Activated CD4-positive, alpha-beta memory T cell treated with anti-CD3 and anti-CD28 coated beads, Interleukin-2, amount 10 ng/mL, durations not matched to agents 7 days and 5 days (primary cell): ENCODE results near the gene SMIM9. TPM values are rescaled to one million over a fixed set of nuclear protein-coding genes. Genes with fewer than 3 reads are reported as not detected.
"Not testable (repeated sequence)": the region's sequence is repeated elsewhere in the genome, so short reads cannot be mapped to it uniquely, and the experiment has no call there.

Source experiments
- CTCF ChIA-PET: fragments of 350-600 bp; sonication (Branson Sonifier 250); formaldehyde crosslinking; loops from one replicate; lab custom pipeline; 2021; ENCODE audit warnings: antibody characterized with exemption, inconsistent platforms; lab: Charles Lee
- POLR2A ChIA-PET: fragments of 350-600 bp; sonication (Branson Sonifier 250); formaldehyde crosslinking; loops from one replicate; lab custom pipeline; 2021; ENCODE audit warnings: antibody characterized with exemption; lab: Charles Lee
- DNase-seq: peaks from one replicate; pipeline ENCODE4 v3.0.0-alpha.2; 2020
- H3K27ac Mint-ChIP-seq: one replicate; pipeline ENCODE4 v1.8.0; 2021; ENCODE audit warnings: mild to moderate bottlenecking, mixed read lengths
- H3K27me3 Mint-ChIP-seq: one replicate; pipeline ENCODE4 v1.8.0; 2021; ENCODE audit warnings: mixed read lengths
- H3K36me3 Mint-ChIP-seq: one replicate; pipeline ENCODE4 v1.8.0; 2021; ENCODE audit warnings: low read depth, mixed read lengths
- H3K4me1 Mint-ChIP-seq: one replicate; pipeline ENCODE4 v1.8.0; 2021; ENCODE audit warnings: mixed read lengths
- H3K4me3 Mint-ChIP-seq: one replicate; pipeline ENCODE4 v1.8.0; 2021; ENCODE audit warnings: mild to moderate bottlenecking, mixed read lengths
- H3K9me3 Mint-ChIP-seq: one replicate; pipeline ENCODE4 v1.8.0; 2021; ENCODE audit warnings: mixed read lengths
- total RNA-seq, 2 experiments: library from RNA; stranded (reverse); gene quantifications; one replicate each; pipeline ENCODE4 v1.2.3, GENCODE V29; 2021

Gene SMIM9
- not detected for total RNA-seq

DNA sequence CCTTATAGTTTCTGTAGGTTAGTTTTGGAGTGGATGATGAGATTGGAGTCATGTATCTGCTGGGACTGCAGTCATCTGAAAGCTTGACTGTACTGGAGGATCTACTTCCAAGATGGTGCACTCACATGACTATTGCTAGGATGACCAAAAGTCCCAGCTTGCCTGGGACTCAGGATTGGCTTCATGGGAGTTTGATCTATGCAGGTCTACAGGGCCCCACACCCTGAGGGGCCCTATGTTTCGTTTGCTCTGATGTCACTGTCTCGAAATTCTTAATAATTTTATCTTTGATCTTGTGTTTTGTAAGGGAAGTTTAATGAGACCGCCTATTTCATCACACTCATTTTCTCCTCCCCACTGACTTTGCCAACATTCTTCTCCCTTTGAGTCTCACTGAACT, at the start of gene SMIM9:
Gene SMIM9 (minus strand): TSS at position 101 of the 400 bp plus-strand sequence. CDS start 3,806 bp downstream, outside the sequence.
- Mint-ChIP-seq H3K9me3 (no peaks in the 10 kb centered on the region), H3K4me1 (peaks cover 6% of the 10 kb centered on the region), H3K36me3 (no peaks in the 10 kb centered on the region), H3K27me3 (no peaks in the 10 kb centered on the region), H3K4me3 (no peak within 1 kb of the TSS), H3K27ac (no peak within 1 kb of the TSS)
- DNase-seq, result no peak
- ChIA-PET POLR2A (interaction anchor here (1.4 kb wide), 1 partner anchor 72 kb away, joined by 4 read pairs; the partner anchor contains the start of gene DKC1), CTCF (interaction anchor here (1.2 to 2.5 kb wide), 2 partner anchors 30 to 86 kb away, joined by 5 to 9 read pairs; partner anchors contain the start of gene MPP1)

DNA sequence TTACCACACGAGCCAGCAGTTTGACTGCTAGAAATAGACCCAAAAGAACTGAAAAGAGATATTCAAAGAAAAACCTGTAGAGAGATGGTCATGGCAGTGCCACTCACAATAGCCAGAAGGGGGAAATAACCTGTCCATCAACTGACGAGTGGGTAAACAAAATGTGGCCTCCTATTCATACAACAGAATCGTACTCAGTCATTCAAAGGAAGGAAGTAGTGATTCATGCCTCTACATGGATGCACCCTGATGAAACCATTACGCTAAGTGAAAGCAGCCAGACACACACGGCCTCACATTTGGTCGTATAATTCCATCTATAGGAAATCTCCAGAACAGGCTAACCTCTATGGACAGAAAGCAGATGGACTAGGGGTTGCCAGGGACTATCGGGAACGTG, 49.6 kb upstream of the SMIM9 start:
- DNase-seq, POLR2A ChIA-PET, H3K36me3 Mint-ChIP-seq, H3K9me3 Mint-ChIP-seq, H3K4me1 Mint-ChIP-seq, CTCF ChIA-PET, H3K27me3 Mint-ChIP-seq, H3K4me3 Mint-ChIP-seq, H3K27ac Mint-ChIP-seq: not testable (repeated sequence)

GRCh38 chrX:154873329-154873728, 38.9 kb upstream of the SMIM9 start:
- Mint-ChIP-seq H3K4me1 (no peaks in the 10 kb centered on the region), H3K4me3 (no peak overlapping the region), H3K36me3 (peaks cover 13% of the 10 kb centered on the region), H3K9me3 (peaks cover 9% of the 10 kb centered on the region), H3K27ac (no peak overlapping the region), H3K27me3 (peaks cover 2% of the 10 kb centered on the region)
- ChIA-PET CTCF (no interaction called here), POLR2A (no interaction called here)
- no peak for DNase-seq

- H3K27ac Mint-ChIP-seq, H3K4me1 Mint-ChIP-seq, H3K4me3 Mint-ChIP-seq, DNase-seq, CTCF ChIA-PET, POLR2A ChIA-PET, H3K27me3 Mint-ChIP-seq: not testable (repeated sequence)
- peaks cover 19% of the 10 kb centered on the region for H3K36me3 Mint-ChIP-seq
- peaks cover 12% of the 10 kb centered on the region for H3K9me3 Mint-ChIP-seq
Observed at GRCh38 chrX:154868522-154868921, 34.1 kb upstream of the SMIM9 start.

- CTCF ChIA-PET, result no interaction called here
- H3K4me3 Mint-ChIP-seq, result no peak overlapping the region
Observed at GRCh38 chrX:154855256-154855655, 20.8 kb upstream of the SMIM9 start.

DNA sequence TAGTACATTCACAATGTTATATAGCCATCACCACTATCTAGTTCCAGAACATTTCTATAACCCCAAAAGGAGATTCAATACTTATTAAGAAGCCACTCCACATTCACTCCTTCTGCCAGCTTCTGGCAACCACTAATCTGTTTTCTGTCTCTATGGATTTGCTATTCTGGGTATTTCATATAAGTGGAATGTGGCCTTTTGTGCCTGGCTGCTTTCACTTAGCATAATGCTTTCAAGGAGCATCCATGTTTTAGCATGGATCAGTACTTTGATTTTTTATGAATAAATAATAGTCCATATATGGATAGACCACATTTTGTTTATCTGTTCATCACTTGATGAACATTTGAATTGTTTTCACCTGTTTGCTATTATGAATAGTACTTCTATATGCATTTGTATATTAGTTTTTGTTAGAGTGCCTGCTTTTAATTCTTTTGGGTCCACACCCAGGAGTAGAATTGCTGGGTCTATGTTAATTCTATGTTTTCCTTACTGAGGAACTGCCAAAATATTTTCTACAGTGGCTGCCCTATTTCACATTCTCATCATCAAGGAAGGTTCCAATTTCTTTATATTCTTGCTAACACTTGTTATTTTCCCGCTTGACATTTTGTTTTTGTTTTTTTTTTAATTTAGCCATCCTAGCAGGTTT, 16.6 kb upstream of the SMIM9 start:
- H3K36me3 Mint-ChIP-seq, result peaks cover 6% of the 10 kb centered on the region
- no peak overlapping the region for H3K27ac Mint-ChIP-seq
- DNase-seq, result no peak
- CTCF ChIA-PET, result no interaction called here
- H3K27me3 Mint-ChIP-seq, result peaks cover 1% of the 10 kb centered on the region
- POLR2A ChIA-PET, result no interaction called here
- no peaks in the 10 kb centered on the region for H3K4me1 Mint-ChIP-seq
- no peaks in the 10 kb centered on the region for H3K9me3 Mint-ChIP-seq
- H3K4me3 Mint-ChIP-seq, result no peak overlapping the region

More at GRCh38 chrX:154855256-154855655, 20.8 kb upstream of the SMIM9 start:
- POLR2A ChIA-PET, result no interaction called here
- DNase-seq, result no peak
- Mint-ChIP-seq H3K27ac (no peak overlapping the region), H3K4me1 (no peaks in the 10 kb centered on the region), H3K36me3 (peaks cover 15% of the 10 kb centered on the region), H3K9me3 (no peaks in the 10 kb centered on the region), H3K27me3 (no peaks in the 10 kb centered on the region)

DNA sequence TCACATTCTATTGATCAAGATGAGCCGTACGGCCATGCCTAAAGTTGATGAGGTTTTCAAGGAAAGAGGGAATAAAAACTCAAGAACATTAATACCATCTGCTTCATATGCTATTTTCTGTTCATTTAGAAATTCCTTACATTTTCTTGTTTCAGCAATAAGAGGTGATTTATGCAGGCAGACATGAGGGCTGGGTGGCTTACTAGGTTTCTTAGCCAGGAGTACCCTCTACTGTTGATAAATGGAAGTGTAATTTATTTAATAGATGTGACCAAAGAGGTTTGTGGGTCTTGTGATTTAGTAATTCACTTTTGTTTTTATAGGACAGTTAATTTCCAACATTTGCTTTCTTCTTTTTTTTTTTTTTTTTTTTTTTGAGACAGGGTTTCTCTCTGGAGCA, 6.4 kb upstream of the SMIM9 start:
- Mint-ChIP-seq H3K27me3 (no peaks in the 10 kb centered on the region), H3K4me3 (no peak overlapping the region), H3K36me3 (no peaks in the 10 kb centered on the region), H3K4me1 (peaks cover 3% of the 10 kb centered on the region), H3K9me3 (no peaks in the 10 kb centered on the region), H3K27ac (no peak overlapping the region)
- ChIA-PET POLR2A (no interaction called here), CTCF (interaction anchor here (0.7 to 1.8 kb wide), 2 partner anchors 78 to 91 kb away, joined by 3 to 7 read pairs; partner anchors contain the start of gene GAB3)
- no peak for DNase-seq

- Mint-ChIP-seq H3K27ac (no peak overlapping the region), H3K4me1 (peaks cover 3% of the 10 kb centered on the region), H3K36me3 (no peaks in the 10 kb centered on the region), H3K27me3 (no peaks in the 10 kb centered on the region), H3K9me3 (no peaks in the 10 kb centered on the region), H3K4me3 (no peak overlapping the region)
- ChIA-PET POLR2A (no interaction called here), CTCF (no interaction called here)
- no peak for DNase-seq
Observed at GRCh38 chrX:154836163-154836562, 1.7 kb upstream of the SMIM9 start.

DNA sequence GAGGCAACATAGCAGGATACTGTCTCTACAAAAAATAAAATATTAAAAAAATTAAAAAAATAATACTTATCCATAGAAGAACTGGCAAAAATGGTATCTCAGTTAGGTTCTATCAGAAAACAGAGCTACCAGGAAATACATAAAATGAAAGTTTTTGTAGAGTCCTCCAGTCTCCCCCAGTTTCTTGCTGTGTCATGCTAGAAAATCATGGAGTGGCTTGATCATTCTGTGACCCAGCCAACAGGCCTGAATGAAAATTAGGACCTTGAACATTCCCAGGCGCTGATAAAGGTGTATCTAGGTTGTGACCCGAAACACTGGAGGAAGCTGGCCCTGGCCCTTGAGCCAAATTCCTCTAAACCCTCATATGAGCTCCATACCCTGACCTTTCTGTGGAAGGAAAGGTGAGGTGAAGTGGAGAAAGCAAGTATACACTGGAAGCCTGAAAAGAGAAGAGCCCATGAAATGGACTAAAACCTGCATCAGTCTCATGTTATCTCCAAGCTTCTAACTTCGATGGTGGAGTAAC, 652 bp downstream of the SMIM9 start:
- H3K9me3 Mint-ChIP-seq, result no peaks in the 10 kb centered on the region
- CTCF ChIA-PET, result interaction anchor here (1.2 to 2.5 kb wide), 2 partner anchors 29 to 85 kb away, joined by 5 to 9 read pairs; partner anchors contain the start of gene MPP1
- no peak overlapping the region for H3K27ac Mint-ChIP-seq
- no peak for DNase-seq
- no peak overlapping the region for H3K4me3 Mint-ChIP-seq
- H3K27me3 Mint-ChIP-seq, result no peaks in the 10 kb centered on the region
- POLR2A ChIA-PET, result interaction anchor here (1.4 kb wide), 1 partner anchor 72 kb away, joined by 4 read pairs; the partner anchor contains the start of gene DKC1
- peaks cover 7% of the 10 kb centered on the region for H3K4me1 Mint-ChIP-seq
- no peaks in the 10 kb centered on the region for H3K36me3 Mint-ChIP-seq

GRCh38 chrX:154829926-154830442, 4.5 kb downstream of the SMIM9 start:
- POLR2A ChIA-PET, result no interaction called here
- CTCF ChIA-PET, result no interaction called here
- no peak for DNase-seq
- Mint-ChIP-seq H3K4me3 (no peak overlapping the region), H3K27ac (no peak overlapping the region), H3K36me3 (no peaks in the 10 kb centered on the region), H3K9me3 (peaks cover 2% of the 10 kb centered on the region), H3K27me3 (no peaks in the 10 kb centered on the region), H3K4me1 (peaks cover 18% of the 10 kb centered on the region)

- Mint-ChIP-seq H3K36me3 (no peaks in the 10 kb centered on the region), H3K27ac (no peak overlapping the region), H3K9me3 (peaks cover 2% of the 10 kb centered on the region), H3K4me1 (peaks cover 18% of the 10 kb centered on the region), H3K27me3 (no peaks in the 10 kb centered on the region), H3K4me3 (no peak overlapping the region)
- POLR2A ChIA-PET, result no interaction called here
- no peak for DNase-seq
- CTCF ChIA-PET, result no interaction called here
Observed at GRCh38 chrX:154829134-154829533, 5.3 kb downstream of the SMIM9 start.

DNA sequence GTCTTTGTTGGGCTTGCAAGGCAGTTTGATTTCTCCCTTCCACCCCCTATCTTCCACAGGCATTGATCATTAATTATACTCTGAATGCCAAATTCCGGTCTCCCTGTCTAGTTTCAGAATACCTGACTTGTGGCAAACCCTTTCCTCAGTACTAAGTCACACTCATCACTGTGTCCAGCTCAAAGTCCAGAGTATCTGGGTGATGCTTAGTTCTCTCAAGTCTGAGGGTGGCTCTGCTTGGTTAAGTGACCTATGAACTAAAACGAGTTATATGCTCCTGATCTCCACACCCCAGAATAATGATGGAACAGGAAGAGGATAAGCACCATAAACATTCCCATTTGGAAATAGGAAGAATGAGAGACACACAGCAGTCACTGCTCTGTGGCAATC, 6.5 kb downstream of the SMIM9 start:
- ChIA-PET POLR2A (interaction anchor here (1.5 kb wide), 1 partner anchor 10 kb away, joined by 3 read pairs; no protein-coding TSS in a partner anchor), CTCF (no interaction called here)
- no peak for DNase-seq
- peaks cover 18% of the 10 kb centered on the region for H3K4me1 Mint-ChIP-seq
- H3K9me3 Mint-ChIP-seq, result peaks cover 2% of the 10 kb centered on the region
- no peaks in the 10 kb centered on the region for H3K27me3 Mint-ChIP-seq
- H3K4me3 Mint-ChIP-seq, result no peak overlapping the region
- H3K27ac Mint-ChIP-seq, result peak overlapping the region; percentile 67
- no peaks in the 10 kb centered on the region for H3K36me3 Mint-ChIP-seq

GRCh38 chrX:154827194-154828015, 7.1 kb downstream of the SMIM9 start:
- Mint-ChIP-seq H3K36me3 (no peaks in the 10 kb centered on the region), H3K4me3 (peak overlapping the region; percentile 14), H3K27ac (peak overlapping the region; percentile 67), H3K27me3 (no peaks in the 10 kb centered on the region), H3K9me3 (peaks cover 2% of the 10 kb centered on the region), H3K4me1 (peaks cover 18% of the 10 kb centered on the region)
- ChIA-PET CTCF (no interaction called here), POLR2A (interaction anchor here (0.6 to 1.5 kb wide), 2 partner anchors 10 to 21 kb away, joined by 3 read pairs; no protein-coding TSS in a partner anchor)
- DNase-seq, result peak; percentile 16
